Subcutaneous abdominal adipose tissue (tissue), 5 donors: Measurements from ENCODE around the gene CEACAM7.
A peak's percentile ranks its signal among the peaks of the same experiment; 100 is the strongest.

Experiments
- H3K27ac ChIP-seq: one replicate; pipeline ENCODE4 v1.7.0; 2013; ENCODE audit warnings: low read depth, mild to moderate bottlenecking, inconsistent platforms, low read length, moderate library complexity
- H3K27me3 ChIP-seq, 5 donors: one replicate each; pipeline ENCODE4 v1.7.0; 2013; ENCODE audit warnings: low read length in 5 of 5, inconsistent platforms in 1 of 5; ENCODE audit not compliant: control insufficient read depth in 5 of 5, insufficient read depth in 4 of 5
- H3K36me3 ChIP-seq, 5 donors: one replicate each; pipeline ENCODE4 v1.7.0; 2013; ENCODE audit warnings: low read length in 5 of 5; ENCODE audit not compliant: control insufficient read depth in 5 of 5, insufficient read depth in 5 of 5
- H3K4me1 ChIP-seq, 5 donors: one replicate each; pipeline ENCODE4 v1.7.0; 2013; ENCODE audit warnings: low read length in 5 of 5, mild to moderate bottlenecking in 3 of 5, moderate library complexity in 1 of 5; ENCODE audit not compliant: control insufficient read depth in 5 of 5, insufficient read depth in 5 of 5
- H3K4me3 ChIP-seq, 5 donors: one replicate each; pipeline ENCODE4 v1.7.0; 2013; ENCODE audit warnings: low read length in 5 of 5, low read depth in 1 of 5
- H3K9ac ChIP-seq, 5 donors: one replicate each; pipeline ENCODE4 v1.7.0; 2013; ENCODE audit warnings: low read length in 5 of 5, mild to moderate bottlenecking in 4 of 5, moderate library complexity in 3 of 5
- H3K9me3 ChIP-seq, 5 donors: one replicate each; pipeline ENCODE4 v1.7.0; 2013; ENCODE audit warnings: low read length in 5 of 5; ENCODE audit not compliant: control insufficient read depth in 5 of 5
- donor health status: healthy.
- donor health status: healthy.
- donor health status: healthy.
- donor health status: healthy.
- donor health status: healthy.

CEACAM7 gene

DNA sequence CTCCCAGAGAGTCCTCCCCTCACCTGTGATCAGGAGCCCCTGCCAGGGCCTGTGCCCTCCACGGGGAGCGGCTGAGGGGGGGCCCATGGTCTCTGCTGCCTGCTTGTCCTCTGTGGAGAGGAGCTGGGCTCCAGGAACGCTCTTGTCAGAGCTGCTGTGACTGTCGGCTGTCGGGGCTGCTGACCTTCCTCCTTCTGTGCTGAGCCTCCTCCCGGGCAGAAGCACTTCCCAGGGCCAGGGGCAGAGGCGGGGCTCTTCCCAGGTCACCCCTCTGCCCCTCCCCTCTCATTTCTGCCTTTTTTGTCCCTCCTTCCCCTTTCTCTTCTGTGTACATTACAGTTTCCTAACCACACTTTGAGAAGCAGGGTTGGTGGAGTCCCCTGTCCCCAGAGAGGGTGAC, 61.2 kb downstream of the CEACAM7 start, which contains the start of gene CEACAM4:
TSS of gene CEACAM4 (minus strand) at position 198 of the 400 bp plus-strand sequence. CDS start at position 87, 111 bp downstream.
- H3K36me3 ChIP-seq, result no peaks in the 10 kb centered on the region
- H3K9ac ChIP-seq, result peak within 1 kb of the TSS in 1 of 5 donors; percentile 42
- H3K27me3 ChIP-seq, result peaks cover 11 to 20% (median 16%) of the 10 kb centered on the region in 5 donors
- no peak within 1 kb of the TSS for H3K27ac ChIP-seq
- peak within 1 kb of the TSS in 1 of 5 donors; percentile 50 for H3K4me3 ChIP-seq
- H3K4me1 ChIP-seq, result peaks cover 0 to 10% (median 0%) of the 10 kb centered on the region in 5 donors
- H3K9me3 ChIP-seq, result peaks cover 0 to 3% (median 0%) of the 10 kb centered on the region in 5 donors

GRCh38 chr19:41626278-41626677, 61.8 kb downstream of the CEACAM7 start:
- H3K27ac ChIP-seq, result no peak overlapping the region
- peaks cover 11 to 20% (median 16%) of the 10 kb centered on the region in 5 donors for H3K27me3 ChIP-seq
- peaks cover 0 to 3% (median 0%) of the 10 kb centered on the region in 5 donors for H3K9me3 ChIP-seq
- H3K36me3 ChIP-seq, result no peaks in the 10 kb centered on the region
- peak overlapping the region in 1 of 5 donors; percentile 50 for H3K4me3 ChIP-seq
- peaks cover 0 to 16% (median 0%) of the 10 kb centered on the region in 5 donors for H3K4me1 ChIP-seq
- H3K9ac ChIP-seq, result no peak overlapping the region

GRCh38 chr19:41624937-41625336, 63.1 kb downstream of the CEACAM7 start:
- H3K9ac ChIP-seq, result no peak overlapping the region
- peak overlapping the region in 1 of 5 donors; percentile 3 for H3K4me3 ChIP-seq
- H3K4me1 ChIP-seq, result peaks cover 0 to 18% (median 0%) of the 10 kb centered on the region in 5 donors
- H3K9me3 ChIP-seq, result no peaks in the 10 kb centered on the region
- H3K27me3 ChIP-seq, result peaks cover 16 to 23% (median 23%) of the 10 kb centered on the region in 5 donors
- no peak overlapping the region for H3K27ac ChIP-seq
- H3K36me3 ChIP-seq, result no peaks in the 10 kb centered on the region

- Histone ChIP-seq H3K9ac (no peak overlapping the region), H3K4me3 (peak overlapping the region in 1 of 5 donors; percentile 3), H3K27ac (no peak overlapping the region), H3K27me3 (peaks cover 16 to 23% (median 23%) of the 10 kb centered on the region in 5 donors), H3K4me1 (peaks cover 0 to 19% (median 0%) of the 10 kb centered on the region in 5 donors), H3K36me3 (no peaks in the 10 kb centered on the region), H3K9me3 (no peaks in the 10 kb centered on the region)
These were observed 63.6 kb downstream of the CEACAM7 start for GRCh38 chr19:41624515-41624914.

GRCh38 chr19:41623360-41623759, 64.7 kb downstream of the CEACAM7 start:
- Histone ChIP-seq H3K27me3 (peaks cover 13 to 23% (median 22%) of the 10 kb centered on the region in 5 donors), H3K27ac (no peak overlapping the region), H3K4me1 (peaks cover 0 to 19% (median 0%) of the 10 kb centered on the region in 5 donors), H3K9me3 (no peaks in the 10 kb centered on the region), H3K9ac (no peak overlapping the region), H3K36me3 (no peaks in the 10 kb centered on the region), H3K4me3 (no peak overlapping the region)
